HG03139 (cell line): ENCODE data around the gene TMEM131.
"Not testable (repeated sequence)": the region's sequence is repeated elsewhere in the genome, so short reads cannot be mapped to it uniquely, and the experiment has no call there.

Experiments used
- ATAC-seq: cut with Tn5 transposase; IDR thresholded peaks from one replicate; pipeline ENCODE4 v1.9.1; 2021; ENCODE audit not compliant: unreplicated experiment

Gene TMEM131

GRCh38 chr2:97963079-97963406, 32.7 kb downstream of the TMEM131 start:
- ATAC-seq = no peak

GRCh38 chr2:97961534-97961933, 34.2 kb downstream of the TMEM131 start:
- no peak for ATAC-seq

GRCh38 chr2:97958184-97958583, 37.6 kb downstream of the TMEM131 start:
- ATAC-seq = no peak

GRCh38 chr2:97957432-97958183, 38.1 kb downstream of the TMEM131 start:
- ATAC-seq = no peak

- not testable (repeated sequence) for ATAC-seq
These were observed 39.0 kb downstream of the TMEM131 start for GRCh38 chr2:97956753-97957152.

GRCh38 chr2:97953853-97954252, 41.9 kb downstream of the TMEM131 start:
- no peak for ATAC-seq

GRCh38 chr2:97952357-97952756, 43.4 kb downstream of the TMEM131 start:
- ATAC-seq = no peak

GRCh38 chr2:97951155-97951680, 44.5 kb downstream of the TMEM131 start:
- ATAC-seq = no peak

- no peak for ATAC-seq
These were observed 45.2 kb downstream of the TMEM131 start for GRCh38 chr2:97950329-97951154.

GRCh38 chr2:97948926-97949325, 46.8 kb downstream of the TMEM131 start:
- ATAC-seq = no peak

GRCh38 chr2:97945791-97946190, 50.0 kb downstream of the TMEM131 start:
- ATAC-seq = no peak

GRCh38 chr2:97936881-97937280, 58.9 kb downstream of the TMEM131 start:
- no peak for ATAC-seq

- no peak for ATAC-seq
These were observed 59.5 kb downstream of the TMEM131 start for GRCh38 chr2:97936199-97936598.

GRCh38 chr2:97935719-97936161, 60.0 kb downstream of the TMEM131 start:
- no peak for ATAC-seq

GRCh38 chr2:97932975-97933662, 62.6 kb downstream of the TMEM131 start:
- ATAC-seq = peak; percentile 44

GRCh38 chr2:97931858-97932225, 63.9 kb downstream of the TMEM131 start:
- ATAC-seq = no peak

- no peak for ATAC-seq
These were observed 64.5 kb downstream of the TMEM131 start for GRCh38 chr2:97931118-97931857.

- no peak for ATAC-seq
These were observed 67.2 kb downstream of the TMEM131 start for GRCh38 chr2:97928591-97928990.

- ATAC-seq = no peak
These were observed 68.8 kb downstream of the TMEM131 start for GRCh38 chr2:97926946-97927345.

GRCh38 chr2:97924194-97924593, 71.6 kb downstream of the TMEM131 start:
- ATAC-seq = no peak

GRCh38 chr2:97919858-97920257, 75.9 kb downstream of the TMEM131 start:
- ATAC-seq = no peak
